Measurements from ENCODE around the gene MPRIP.
"Not testable (repeated sequence)": the region's sequence is repeated elsewhere in the genome, so short reads cannot be mapped to it uniquely, and the experiment has no call there.

DNA sequence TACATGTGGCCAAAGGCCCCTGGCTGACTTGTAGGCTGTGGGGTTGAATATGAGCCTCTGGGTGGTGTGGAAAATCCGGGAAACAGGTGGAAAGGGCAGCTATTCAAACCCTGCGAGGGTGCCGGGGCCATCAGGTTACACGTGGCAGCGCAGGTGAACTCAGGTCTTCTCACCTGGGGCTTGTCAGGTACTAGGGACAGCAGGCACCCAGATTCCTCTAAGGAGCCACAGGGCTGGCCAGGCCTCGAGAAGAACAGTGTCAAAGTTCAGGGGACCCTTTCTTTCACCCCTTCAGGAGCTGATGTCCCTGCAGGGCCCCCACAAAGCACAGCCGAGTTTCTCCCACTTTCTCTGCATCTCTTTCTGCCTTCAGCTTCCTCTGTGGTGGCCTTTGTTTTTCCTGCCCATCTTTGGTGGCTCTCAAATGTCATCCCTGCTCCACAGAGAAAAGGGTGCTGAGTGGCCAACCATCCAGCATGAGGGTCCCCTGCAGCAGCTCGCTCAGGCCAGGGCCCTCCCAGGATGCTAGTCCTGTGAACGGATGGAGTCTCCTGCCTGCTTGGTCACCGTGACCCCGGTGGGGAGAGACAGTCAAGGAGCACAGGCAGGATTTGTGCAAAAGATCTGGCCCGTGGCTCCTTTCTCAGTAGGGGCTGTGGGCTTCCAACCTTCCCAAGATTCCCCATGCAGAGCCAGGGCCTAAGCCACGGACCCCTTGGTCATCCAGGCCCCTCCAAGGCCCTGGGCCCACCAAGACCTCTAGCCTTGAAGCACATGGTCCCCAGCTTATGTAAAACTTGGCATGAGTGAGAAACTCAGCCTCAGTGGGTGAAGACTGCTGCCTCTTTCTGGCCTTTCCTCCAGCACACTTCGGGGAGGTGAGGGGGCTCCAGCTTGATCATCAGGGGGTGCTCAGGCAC, 28.2 kb upstream of the MPRIP start:
- not testable (repeated sequence) for TF ChIP-seq EP300 (conservative IDR thresholded peaks at IDR 0.05; ENCODE audit: poor library complexity, severe bottlenecking); RAD21 (conservative IDR thresholded peaks at IDR 0.05); POLR2AphosphoS5 (IDR thresholded peaks at IDR 0.05); REST (IDR thresholded peaks at IDR 0.05; ENCODE audit: borderline replicate concordance); SMC3 (conservative IDR thresholded peaks at IDR 0.05; ENCODE audit: poor library complexity); MXI1 (conservative IDR thresholded peaks at IDR 0.05; ENCODE audit: poor library complexity, severe bottlenecking)
- TF ChIP-seq, protein P1, sequence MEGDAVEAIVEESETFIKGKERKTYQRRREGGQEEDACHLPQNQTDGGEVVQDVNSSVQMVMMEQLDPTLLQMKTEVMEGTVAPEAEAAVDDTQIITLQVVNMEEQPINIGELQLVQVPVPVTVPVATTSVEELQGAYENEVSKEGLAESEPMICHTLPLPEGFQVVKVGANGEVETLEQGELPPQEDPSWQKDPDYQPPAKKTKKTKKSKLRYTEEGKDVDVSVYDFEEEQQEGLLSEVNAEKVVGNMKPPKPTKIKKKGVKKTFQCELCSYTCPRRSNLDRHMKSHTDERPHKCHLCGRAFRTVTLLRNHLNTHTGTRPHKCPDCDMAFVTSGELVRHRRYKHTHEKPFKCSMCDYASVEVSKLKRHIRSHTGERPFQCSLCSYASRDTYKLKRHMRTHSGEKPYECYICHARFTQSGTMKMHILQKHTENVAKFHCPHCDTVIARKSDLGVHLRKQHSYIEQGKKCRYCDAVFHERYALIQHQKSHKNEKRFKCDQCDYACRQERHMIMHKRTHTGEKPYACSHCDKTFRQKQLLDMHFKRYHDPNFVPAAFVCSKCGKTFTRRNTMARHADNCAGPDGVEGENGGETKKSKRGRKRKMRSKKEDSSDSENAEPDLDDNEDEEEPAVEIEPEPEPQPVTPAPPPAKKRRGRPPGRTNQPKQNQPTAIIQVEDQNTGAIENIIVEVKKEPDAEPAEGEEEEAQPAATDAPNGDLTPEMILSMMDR (IDR thresholded peaks at IDR 0.05; ENCODE audit: poor library complexity, severe bottlenecking): not testable (repeated sequence)
